Measurements from ENCODE around the gene SPNS3.

GRCh38 chr17:4389079-4389478, 44.7 kb upstream of the SPNS3 start:
- TF ChIP-seq MXI1 (IDR thresholded peaks at IDR 0.05; ENCODE audit: low read depth, low read length) (no peak), POLR2AphosphoS5 (IDR thresholded peaks at IDR 0.05; ENCODE audit: low read depth, low read length) (no peak), USF2 (IDR thresholded peaks at IDR 0.05; ENCODE audit: borderline replicate concordance, low read depth, low read length) (no peak), CTCF (IDR thresholded peaks at IDR 0.05) (no peak), JUND (IDR thresholded peaks at IDR 0.05) (no peak), TAF1 (IDR thresholded peaks at IDR 0.05; ENCODE audit: borderline replicate concordance, low read depth, low read length) (no peak), MAX (IDR thresholded peaks at IDR 0.05; ENCODE audit: low read depth) (no peak), USF1 (IDR thresholded peaks at IDR 0.05; ENCODE audit: borderline replicate concordance, low read depth) (no peak), PBX3 (IDR thresholded peaks at IDR 0.05) (no peak), YY1 (IDR thresholded peaks at IDR 0.05; ENCODE audit: low read depth) (no peak), REST (IDR thresholded peaks at IDR 0.05; ENCODE audit: low read depth, low read length) (no peak)
